H1 (cell line): Measurements from ENCODE around the gene GRAP. TPM values are rescaled to one million over a fixed set of nuclear protein-coding genes. Genes with fewer than 3 reads are reported as not detected.

ENCODE experiments used
- CTCF ChIA-PET: fragments of 300-600 bp; sonication (Branson Sonifier 250); formaldehyde crosslinking; loops from one replicate; lab custom pipeline; 2021; ENCODE audit not compliant: partially characterized antibody; lab: Charles Lee
- POLR2A ChIA-PET: fragments of 300-600 bp; sonication (Branson Sonifier 250); formaldehyde crosslinking; loops from one replicate; lab custom pipeline; 2021; ENCODE audit warnings: inconsistent platforms; ENCODE audit not compliant: partially characterized antibody; lab: Charles Lee
- DNase-seq, 2 experiments: peaks; one replicate each; pipeline versions ENCODE4 v3.0.0 to v3.0.0-alpha.2; 2010 to 2022; ENCODE audit warnings: low spot score in 2 of 2, low read depth in 1 of 2, mixed read lengths in 1 of 2
- FAIRE-seq: peaks from 2 replicates; lab custom pipeline; 2011; peaks lifted over from hg19 to GRCh38; lab: Jason Lieb, UNC
- H2AFZ ChIP-seq: 2 replicates; pipeline ENCODE4 v1.8.1; 2012; ENCODE audit warnings: low read length, inconsistent platforms
- H2AK5ac ChIP-seq: 2 replicates; pipeline ENCODE4 v1.6.1; 2013; ENCODE audit warnings: low read depth, low read length
- H2BK120ac ChIP-seq: replicated peaks from 2 replicates; pipeline ENCODE3; 2013; ENCODE audit warnings: low read depth, low read length, inconsistent platforms
- H2BK12ac ChIP-seq: 2 replicates; pipeline ENCODE4 v1.6.1; 2013; ENCODE audit warnings: low read depth, low read length
- H2BK15ac ChIP-seq: 2 replicates; pipeline ENCODE4 v1.6.1; 2013; ENCODE audit warnings: low read length
- H2BK20ac ChIP-seq: 2 replicates; pipeline ENCODE4 v1.6.1; 2013; ENCODE audit warnings: low read length
- H2BK5ac ChIP-seq: 2 replicates; pipeline ENCODE4 v1.6.1; 2013; ENCODE audit warnings: low read depth, low read length
- H3K14ac ChIP-seq: 2 replicates; pipeline ENCODE4 v1.6.1; 2013; ENCODE audit warnings: inconsistent platforms; ENCODE audit not compliant: insufficient read length
- H3K18ac ChIP-seq: 2 replicates; pipeline ENCODE4 v1.6.1; 2013; ENCODE audit warnings: low read length; ENCODE audit errors: extremely low read depth
- H3K23ac ChIP-seq: 2 replicates; pipeline ENCODE4 v1.6.1; 2013; ENCODE audit warnings: inconsistent platforms; ENCODE audit not compliant: insufficient read length
- H3K23me2 ChIP-seq: 2 replicates; pipeline ENCODE4 v1.6.1; 2013; ENCODE audit warnings: low read depth, low read length
- H3K27ac ChIP-seq: 2 replicates; pipeline ENCODE4 v1.6.1; 2011; ENCODE audit warnings: low read depth, low read length, inconsistent platforms
- H3K27me3 ChIP-seq, 4 experiments: replicated peaks in 1 of 4; 1 replicate in 1 of 4; 2 replicates in 3 of 4; pipeline versions ENCODE4 v1.6.1 to v1.8.1; 2011 to 2013; ENCODE audit warnings: low read length in 3 of 4, mild to moderate bottlenecking in 3 of 4, inconsistent platforms in 2 of 4, mixed read lengths in 2 of 4, moderate library complexity in 1 of 4; ENCODE audit not compliant: control insufficient read depth in 3 of 4, insufficient read depth in 3 of 4; ENCODE audit errors: extremely low read depth in 1 of 4
- H3K36me3 ChIP-seq, 4 experiments: 2 replicates each; pipeline versions ENCODE4 v1.6.1 to v1.8.1; 2011 to 2013; ENCODE audit warnings: mild to moderate bottlenecking in 4 of 4, low read length in 3 of 4, moderate library complexity in 2 of 4, control low read depth in 1 of 4, inconsistent platforms in 1 of 4; ENCODE audit not compliant: insufficient read depth in 4 of 4, control insufficient read depth in 2 of 4
- H3K4ac ChIP-seq: replicated peaks from 2 replicates; pipeline ENCODE3; 2013; ENCODE audit warnings: low read length, low read depth, mixed read lengths, inconsistent platforms; ENCODE audit not compliant: insufficient read length
- H3K4me1 ChIP-seq, 4 experiments: replicated peaks in 1 of 4; 1 replicate in 1 of 4; 2 replicates in 3 of 4; pipeline versions ENCODE4 v1.6.1 to v1.8.1; 2011 to 2013; ENCODE audit warnings: low read length in 3 of 4, inconsistent platforms in 2 of 4, mixed read lengths in 1 of 4; ENCODE audit not compliant: insufficient read depth in 4 of 4, control insufficient read depth in 3 of 4
- H3K4me2 ChIP-seq, 2 experiments: 2 replicates each; pipeline versions ENCODE4 v1.6.1 to v1.8.1; 2011 to 2013; ENCODE audit warnings: low read depth in 2 of 2, low read length in 2 of 2, control low read depth in 1 of 2, inconsistent platforms in 1 of 2, mild to moderate bottlenecking in 1 of 2; ENCODE audit not compliant: insufficient read depth in 1 of 2
- H3K4me3 ChIP-seq, 4 experiments: fragments of 200-600, 300-600 bp in 1 of 4; sonication (generic), shearing (Covaris generic), sonication (Bioruptor Twin) in 1 of 4; 2 replicates each; pipeline versions ENCODE4 v1.5.1 to v1.8.1; 2011 to 2016; ENCODE audit warnings: low read length in 4 of 4, low read depth in 3 of 4, control low read depth in 2 of 4, inconsistent platforms in 2 of 4, mild to moderate bottlenecking in 2 of 4, mixed read lengths in 1 of 4, moderate library complexity in 1 of 4; ENCODE audit not compliant: insufficient read depth in 2 of 4; ENCODE audit errors: extremely low read depth in 1 of 4
- H3K56ac ChIP-seq: replicated peaks from 2 replicates; pipeline ENCODE3; 2013; ENCODE audit warnings: low read depth, mild to moderate bottlenecking, mixed read lengths, low read length, inconsistent platforms; ENCODE audit not compliant: insufficient read length
- H3K79me1 ChIP-seq: 2 replicates; pipeline ENCODE4 v1.6.1; 2013; ENCODE audit warnings: low read depth, low read length, control low read depth
- H3K79me2 ChIP-seq, 2 experiments: 2 replicates each; pipeline versions ENCODE4 v1.6.1 to v1.8.1; 2012 to 2013; ENCODE audit warnings: low read length in 2 of 2, mild to moderate bottlenecking in 2 of 2, inconsistent platforms in 1 of 2; ENCODE audit not compliant: insufficient read depth in 2 of 2, control insufficient read depth in 1 of 2
- H3K9ac ChIP-seq, 4 experiments: replicated peaks in 1 of 4; 1 replicate in 1 of 4; 2 replicates in 3 of 4; pipeline versions ENCODE4 v1.6.1 to v1.8.1; 2011 to 2013; ENCODE audit warnings: low read depth in 3 of 4, low read length in 3 of 4, control low read depth in 2 of 4, mild to moderate bottlenecking in 2 of 4, moderate library complexity in 2 of 4, inconsistent platforms in 1 of 4; ENCODE audit errors: extremely low read depth in 1 of 4
- H3K9me3 ChIP-seq, 2 experiments: 2 replicates each; pipeline versions ENCODE4 v1.6.1 to v1.8.1; 2012 to 2013; ENCODE audit warnings: mild to moderate bottlenecking in 2 of 2, moderate library complexity in 2 of 2, control low read depth in 1 of 2, inconsistent platforms in 1 of 2, low read depth in 1 of 2, low read length in 1 of 2, mixed read lengths in 1 of 2; ENCODE audit not compliant: insufficient read depth in 2 of 2
- H4K20me1 ChIP-seq, 2 experiments: replicated peaks in 1 of 2; 2 replicates each; pipeline versions ENCODE3 to v1.8.1; 2011 to 2013; ENCODE audit warnings: inconsistent platforms in 2 of 2, low read length in 2 of 2, mild to moderate bottlenecking in 1 of 2; ENCODE audit not compliant: insufficient read depth in 2 of 2, control insufficient read depth in 1 of 2
- H4K5ac ChIP-seq: 2 replicates; pipeline ENCODE4 v1.6.1; 2013; ENCODE audit warnings: low read length, low read depth, mixed read lengths, inconsistent platforms; ENCODE audit not compliant: insufficient read length
- H4K8ac ChIP-seq: 2 replicates; pipeline ENCODE4 v1.8.0; 2013; ENCODE audit warnings: mild to moderate bottlenecking, moderate library complexity, low read length, inconsistent platforms; ENCODE audit not compliant: insufficient read depth; ENCODE audit errors: extremely low read depth
- H4K91ac ChIP-seq: replicated peaks from 2 replicates; pipeline ENCODE3; 2013; ENCODE audit warnings: low read length, mixed read lengths, inconsistent platforms; ENCODE audit not compliant: insufficient read length
- BCL11A ChIP-seq, 2 experiments: IDR thresholded peaks; one replicate each; pipeline ENCODE4 v1.6.1; 2011; ENCODE audit warnings: low read depth in 2 of 2, low read length in 2 of 2, mild to moderate bottlenecking in 2 of 2
- EZH2 ChIP-seq: fragments of 200-600 bp; sonication (generic); IDR thresholded peaks from 2 replicates; pipeline ENCODE4 v1.7.1; 2012; ENCODE audit warnings: low read depth, mild to moderate bottlenecking, moderate library complexity, low read length, inconsistent platforms; ENCODE audit not compliant: severe bottlenecking
- SIN3A ChIP-seq, 2 experiments: IDR thresholded peaks in 1 of 2; conservative IDR thresholded peaks in 1 of 2; 2 replicates each; pipeline ENCODE4 v1.6.1; 2011 to 2012; ENCODE audit warnings: low read length in 2 of 2, improper control_type of control experiment in 1 of 2, low read depth in 1 of 2, mild to moderate bottlenecking in 1 of 2
- SUZ12 ChIP-seq: fragments of 200-600 bp; sonication (generic); IDR thresholded peaks from 2 replicates; pipeline ENCODE4 v1.6.1; 2012; ENCODE audit warnings: mild to moderate bottlenecking, inconsistent platforms, low read length, moderate library complexity, mixed read lengths
- YY1 ChIP-seq: IDR thresholded peaks from 2 replicates; pipeline ENCODE4 v1.6.1; 2011; ENCODE audit warnings: low read depth, mild to moderate bottlenecking, low read length
- WGBS, 2 experiments: shearing (Covaris generic) in 1 of 2; methylation state at CpG; one replicate each; pipeline versions ENCODE4 v1.1.6 to v1.1.7; 2013 to 2015; ENCODE audit warnings: low lambda C conversion rate in 2 of 2, mixed read lengths in 2 of 2, inconsistent platforms in 1 of 2, low coverage in 1 of 2, missing lambda C conversion rate in 1 of 2; ENCODE audit not compliant: insufficient replicate concordance in 2 of 2, insufficient coverage in 1 of 2, insufficient read length in 1 of 2; ENCODE audit errors: extremely low coverage in 1 of 2, missing lambda C conversion rate in 1 of 2; 5-methylcytosine and 5-hydroxymethylcytosine counted together
- polyA plus RNA-seq, 7 experiments: library from polyadenylated mRNA; depleted of rRNA in 3 of 7; stranded (reverse) in 5 of 7; unstranded in 2 of 7; fragments of >200 nt in 5 of 7; fragments of 200-250 nt in 2 of 7; gene quantifications; 1 replicate in 5 of 7; 2 replicates in 1 of 7; 4 replicates in 1 of 7; pipeline versions ENCODE4 v1.2.1 to v1.2.3, GENCODE V29; 2011 to 2013; ENCODE audit warnings: missing spikeins in 2 of 7, mixed read lengths in 2 of 7
- total RNA-seq: library from RNA; stranded (reverse); fragmentation: NEBNext Ultra II Directional; extraction: Animal tissue kit (Norgen Biotek cat#: 25700); gene quantifications from 2 replicates; pipeline ENCODE4 v1.2.1, GENCODE V29; 2021

The GRAP gene
- total and polyA plus RNA-seq, 2 of the 8 experiments (the other 6 are each of a cell fraction or from before 2014, with no cell fraction given), result 0.18 to 0.24 TPM

GRCh38 chr17:18996458-18996857 is 50.3 kb downstream of the GRAP start:
- Histone ChIP-seq H3K23ac (no peak overlapping the region), H3K9ac (no peak overlapping the region), H3K14ac (no peak overlapping the region), H3K79me1 (peaks cover 40% of the 10 kb centered on the region), H2BK5ac (no peak overlapping the region), H2BK120ac (no peak overlapping the region), H2AK5ac (no peak overlapping the region), H4K8ac (no peak overlapping the region), H3K27me3 (no peaks in the 10 kb centered on the region), H3K23me2 (no peaks in the 10 kb centered on the region), H3K4ac (no peak overlapping the region), H3K4me3 (no peak overlapping the region), H3K4me2 (no peak overlapping the region), H3K36me3 (peaks cover 2 to 20% (median 4%) of the 10 kb centered on the region in 4 experiments; a peak in 5 of 8 replicates), H3K56ac (no peak overlapping the region), H3K18ac (no peak overlapping the region), H4K20me1 (peaks cover 16 to 39% of the 10 kb centered on the region in 2 experiments), H4K5ac (no peak overlapping the region), H3K9me3 (no peaks in the 10 kb centered on the region), H2AFZ (no peak overlapping the region), H3K79me2 (peaks cover 8 to 90% of the 10 kb centered on the region in 2 experiments; a peak in 3 of 4 replicates), H3K4me1 (no peaks in the 10 kb centered on the region), H2BK20ac (no peak overlapping the region), H2BK12ac (no peak overlapping the region), H2BK15ac (no peak overlapping the region), H3K27ac (no peak overlapping the region), H4K91ac (no peak overlapping the region)
- ChIA-PET POLR2A (interaction anchor here (1.0 kb wide), 1 partner anchor 8 kb away, joined by 6 read pairs; the partner anchor contains the start of gene FAM83G), CTCF (interaction anchor here (0.7 to 4.3 kb wide), 6 partner anchors 26 to 47 kb away, joined by 3 to 18 read pairs (median 4); no protein-coding TSS in a partner anchor)
- 90% methylated on average over 2 of the region's 2 CpGs; no CpG with 5 or more reads in 1 of the 2 experiments for WGBS, 2 experiments
- TF ChIP-seq BCL11A (IDR thresholded peaks at IDR 0.05; ENCODE audit: low read depth in 2 of 2, low read length in 2 of 2) (no peak), YY1 (no peak), SIN3A (conservative IDR thresholded peaks at IDR 0.05 in 1 of 2, IDR thresholded peaks at IDR 0.05 in 1 of 2; ENCODE audit: low read depth in 1 of 2, low read length in 2 of 2) (no peak), EZH2 (no peak), SUZ12 (no peak)
- FAIRE-seq (no peak), DNase-seq (no peak)
